Naive thymus-derived CD4-positive, alpha-beta T cell (primary cell): ENCODE results near the gene FEM1B. TPM values are rescaled to one million over a fixed set of nuclear protein-coding genes. Genes with fewer than 3 reads are reported as not detected.
A peak's percentile ranks its signal among the peaks of the same experiment; 100 is the strongest.

ENCODE experiments used
- ATAC-seq: fragments of 150-1000 bp; cut with Tn5 transposase; 2 replicates; pipeline ENCODE4 v1.10.0; 2021; ENCODE audit warnings: mild to moderate bottlenecking, moderate library complexity
- CTCF ChIA-PET: fragments of 350-600 bp; sonication (Branson Sonifier 250); formaldehyde crosslinking; loops from one replicate; lab custom pipeline; 2021; ENCODE audit warnings: antibody characterized with exemption; lab: Charles Lee
- POLR2A ChIA-PET: fragments of 350-600 bp; sonication (Branson Sonifier 250); formaldehyde crosslinking; loops from one replicate; lab custom pipeline; 2021; ENCODE audit warnings: antibody characterized with exemption, inconsistent platforms; lab: Charles Lee
- DNase-seq, 9 donors: peaks; one replicate each; pipeline versions ENCODE4 v3.0.0 to v3.0.0-alpha.2; 2020 to 2022; ENCODE audit warnings: mixed read lengths in 1 of 9
- H3K27ac ChIP-seq: one replicate; pipeline ENCODE4 v1.7.0; 2013; ENCODE audit warnings: mild to moderate bottlenecking, low read depth, low read length, moderate library complexity
- H3K27me3 ChIP-seq, 2 donors: one replicate each; pipeline ENCODE4 v1.7.0; 2013; ENCODE audit warnings: low read length in 2 of 2, mild to moderate bottlenecking in 2 of 2, moderate library complexity in 2 of 2; ENCODE audit not compliant: control insufficient read depth in 2 of 2, insufficient read depth in 2 of 2
- H3K36me3 ChIP-seq, 3 experiments: 1 replicate in 2 of 3; 2 replicates in 1 of 3; pipeline ENCODE4 v1.7.0; 2013; ENCODE audit warnings: low read length in 3 of 3, mild to moderate bottlenecking in 3 of 3, moderate library complexity in 1 of 3; ENCODE audit not compliant: insufficient read depth in 3 of 3, control insufficient read depth in 2 of 3
- H3K4me1 ChIP-seq, 2 donors: one replicate each; pipeline ENCODE4 v1.7.0; 2013; ENCODE audit warnings: low read length in 2 of 2, mild to moderate bottlenecking in 2 of 2, moderate library complexity in 1 of 2; ENCODE audit not compliant: control insufficient read depth in 2 of 2, insufficient read depth in 2 of 2
- H3K4me3 ChIP-seq: 2 replicates; pipeline ENCODE4 v1.7.0; 2013; ENCODE audit warnings: mild to moderate bottlenecking, low read length
- H3K9me3 ChIP-seq, 3 experiments: 1 replicate in 2 of 3; 2 replicates in 1 of 3; pipeline ENCODE4 v1.7.0; 2013; ENCODE audit warnings: low read length in 3 of 3; ENCODE audit not compliant: control insufficient read depth in 2 of 3
- H3K27ac Mint-ChIP-seq, 9 donors: one replicate each; pipeline ENCODE4 v1.8.0; 2020 to 2022; ENCODE audit warnings: mixed read lengths in 9 of 9, mild to moderate bottlenecking in 8 of 9, moderate library complexity in 5 of 9, inconsistent platforms in 2 of 9
- H3K27me3 Mint-ChIP-seq, 5 donors: one replicate each; pipeline ENCODE4 v1.8.0; 2021 to 2022; ENCODE audit warnings: mixed read lengths in 5 of 5, mild to moderate bottlenecking in 1 of 5
- H3K36me3 Mint-ChIP-seq, 5 donors: one replicate each; pipeline ENCODE4 v1.8.0; 2020 to 2022; ENCODE audit warnings: mixed read lengths in 5 of 5, mild to moderate bottlenecking in 3 of 5, inconsistent platforms in 1 of 5
- H3K4me1 Mint-ChIP-seq, 7 donors: one replicate each; pipeline ENCODE4 v1.8.0; 2020 to 2022; ENCODE audit warnings: mixed read lengths in 7 of 7, mild to moderate bottlenecking in 3 of 7, inconsistent platforms in 1 of 7
- H3K4me3 Mint-ChIP-seq, 10 donors: one replicate each; pipeline ENCODE4 v1.8.0; 2020 to 2022; ENCODE audit warnings: mild to moderate bottlenecking in 10 of 10, mixed read lengths in 10 of 10, moderate library complexity in 6 of 10, inconsistent platforms in 2 of 10
- H3K9me3 Mint-ChIP-seq, 11 donors: one replicate each; pipeline ENCODE4 v1.8.0; 2020 to 2022; ENCODE audit warnings: mixed read lengths in 11 of 11, mild to moderate bottlenecking in 4 of 11, inconsistent platforms in 1 of 11, moderate library complexity in 1 of 11
- intact Hi-C, 2 donors: fragments of 100-400 bp; cut with micrococcal nuclease; formaldehyde crosslinking; loops; one replicate each; pipeline ENCODE4 v1.15.1; 2023
- polyA plus RNA-seq, 2 donors: library from polyadenylated mRNA; unstranded; fragments of 300-500 nt; fragmentation: Illumina TruSeq; gene quantifications; one replicate each; pipeline ENCODE4 v1.2.3, GENCODE V29; 2021
- total RNA-seq, 6 experiments: library from RNA in 5 of 6; stranded (reverse) in 5 of 6; gene quantifications; 1 replicate in 5 of 6; 2 replicates in 1 of 6; pipeline ENCODE4 v1.2.3 and lab custom pipeline; 2021 to 2026

The FEM1B gene
- total and polyA plus RNA-seq, 7 experiments from 2014 or later: 12.0 to 73.2 (median 58.6) TPM

DNA sequence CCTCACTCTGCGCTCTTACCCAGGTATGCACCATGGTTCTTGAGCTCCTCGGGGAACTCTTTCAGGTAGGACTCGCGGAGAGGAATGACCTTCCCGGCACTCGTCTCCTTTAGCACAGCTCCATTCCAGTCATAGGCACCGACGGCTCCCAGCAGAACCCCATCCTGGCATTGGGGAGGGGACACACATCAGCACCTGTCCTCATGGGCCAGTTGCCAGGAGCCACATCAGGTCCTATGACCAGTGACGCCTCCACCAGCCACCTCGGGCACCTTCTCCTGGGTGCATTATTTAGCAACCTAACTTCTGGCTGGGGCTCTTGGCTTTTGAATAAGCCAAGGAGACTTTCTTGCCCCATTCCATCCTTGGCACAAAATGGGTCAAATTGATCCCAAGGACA is 61.9 kb downstream of the FEM1B start:
- DNase-seq (no peak), ATAC-seq (no peak)
- H3K4me3 Mint-ChIP-seq: no peak overlapping the region
- H3K9me3 ChIP-seq: no peaks in the 10 kb centered on the region
- H3K36me3 ChIP-seq: no peaks in the 10 kb centered on the region
- H3K27me3 Mint-ChIP-seq: no peaks in the 10 kb centered on the region
- H3K9me3 Mint-ChIP-seq: no peaks in the 10 kb centered on the region
- intact Hi-C loops: no loop called here
- H3K27ac Mint-ChIP-seq: no peak overlapping the region
- ChIA-PET POLR2A (no interaction called here), CTCF (no interaction called here)
- H3K27me3 ChIP-seq: no peaks in the 10 kb centered on the region
- H3K36me3 Mint-ChIP-seq: no peaks in the 10 kb centered on the region
- H3K4me1 Mint-ChIP-seq: peaks cover 0 to 4% (median 0%) of the 10 kb centered on the region in 7 donors
- H3K27ac ChIP-seq: no peak overlapping the region
- H3K4me3 ChIP-seq: no peak overlapping the region
- H3K4me1 ChIP-seq: no peaks in the 10 kb centered on the region

DNA sequence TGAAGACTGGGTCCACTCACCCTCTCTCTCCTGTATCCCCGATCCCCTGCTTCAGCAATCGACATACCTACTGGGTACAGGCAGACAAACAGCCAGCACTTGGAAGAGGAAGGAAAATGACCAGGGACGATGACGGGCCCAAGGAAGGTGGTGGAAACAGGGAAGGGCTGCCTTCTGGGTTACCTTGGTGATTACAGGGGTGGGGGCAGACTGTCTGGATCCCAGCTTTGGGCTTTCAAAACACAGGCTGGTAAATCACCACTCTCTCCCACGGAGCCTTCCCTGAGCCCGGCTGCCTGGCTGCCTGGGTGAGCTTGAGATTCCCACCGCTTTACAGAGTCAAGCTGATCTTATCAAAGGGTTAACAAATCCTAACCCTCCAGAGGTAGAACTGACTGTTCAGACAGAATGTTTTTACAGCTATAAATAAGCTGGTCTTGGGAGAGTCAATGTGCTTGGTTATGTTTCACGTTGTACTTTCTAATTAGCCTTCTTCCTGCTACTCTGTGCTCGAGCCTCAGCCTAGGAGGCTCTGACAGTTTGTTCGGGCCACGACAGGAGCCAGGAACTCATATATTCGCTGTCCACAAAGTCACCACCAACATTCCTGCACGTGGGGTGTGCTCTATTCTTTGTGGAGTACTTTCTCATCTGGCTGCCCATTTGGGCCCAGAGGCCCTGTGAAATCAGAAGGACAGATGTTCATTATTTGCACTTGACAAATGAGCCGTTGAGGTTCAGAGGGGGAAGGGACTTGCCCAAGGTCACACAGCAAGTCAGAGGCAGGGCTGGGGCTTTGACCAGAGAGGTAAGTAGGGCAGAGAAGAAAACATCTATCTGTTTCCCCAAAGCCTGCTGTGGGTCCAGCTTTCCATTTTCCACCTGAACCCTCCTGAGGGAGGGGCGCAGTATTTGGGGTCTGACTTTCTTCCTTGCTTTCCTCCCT is 63.5 kb downstream of the FEM1B start:
- Histone ChIP-seq H3K4me1 (no peaks in the 10 kb centered on the region), H3K9me3 (no peaks in the 10 kb centered on the region), H3K4me3 (no peak overlapping the region), H3K36me3 (no peaks in the 10 kb centered on the region), H3K27ac (no peak overlapping the region), H3K27me3 (no peaks in the 10 kb centered on the region)
- H3K4me3 Mint-ChIP-seq: no peak overlapping the region
- ATAC-seq: no peak
- ChIA-PET POLR2A (no interaction called here), CTCF (no interaction called here)
- intact Hi-C loops: no loop called here
- peaks cover 0 to 4% (median 0%) of the 10 kb centered on the region in 7 donors for H3K4me1 Mint-ChIP-seq
- DNase-seq: no peak
- no peaks in the 10 kb centered on the region for H3K9me3 Mint-ChIP-seq
- no peaks in the 10 kb centered on the region for H3K27me3 Mint-ChIP-seq
- no peaks in the 10 kb centered on the region for H3K36me3 Mint-ChIP-seq
- H3K27ac Mint-ChIP-seq: no peak overlapping the region

DNA sequence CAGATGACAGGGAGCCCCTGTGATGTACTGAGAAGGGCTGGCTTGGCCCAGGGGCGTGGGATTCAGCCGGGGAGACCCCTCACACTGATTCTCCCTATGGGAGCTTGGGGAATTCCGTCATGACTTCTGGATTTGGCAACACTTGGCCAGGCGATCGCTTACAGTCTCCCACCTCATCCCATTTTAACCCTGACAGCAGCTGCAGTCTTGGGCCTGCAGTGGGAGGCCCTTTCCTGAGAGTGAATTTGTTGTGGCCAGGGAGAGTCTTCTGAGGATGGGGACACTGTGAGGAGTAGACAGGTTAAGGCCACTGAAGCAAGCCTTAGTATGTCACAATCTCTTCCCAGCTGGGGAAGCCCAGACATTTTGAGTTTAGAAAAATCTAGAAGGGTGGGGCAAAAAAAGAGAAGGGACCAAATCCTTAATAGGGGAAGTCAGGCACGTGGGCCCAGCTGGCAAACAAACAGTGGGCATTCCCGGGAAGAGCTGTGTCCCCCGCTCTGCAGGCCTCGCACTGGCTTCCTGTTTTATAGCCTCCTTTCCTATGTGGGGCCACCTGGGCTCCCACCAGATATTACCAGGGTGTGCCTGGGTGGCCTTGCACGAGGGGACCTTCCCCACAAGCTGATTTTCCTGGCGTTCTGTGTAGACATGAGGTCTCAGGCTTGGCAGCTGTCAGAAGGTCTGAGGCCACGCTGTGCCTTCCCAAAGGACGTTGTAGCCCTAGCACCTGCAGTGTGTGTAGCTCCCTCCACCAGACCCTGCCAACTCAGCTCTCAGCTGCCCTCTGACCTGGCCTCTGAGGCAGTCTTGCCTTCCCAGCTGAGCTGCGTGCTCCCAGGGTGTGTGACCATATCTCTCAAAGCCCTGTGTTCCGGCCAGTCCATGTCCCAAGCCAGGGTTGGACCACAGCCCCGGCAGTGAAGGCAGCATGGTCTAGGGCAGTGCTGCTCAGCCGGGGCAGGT is 64.5 kb downstream of the FEM1B start:
- no peak overlapping the region for H3K4me3 ChIP-seq
- intact Hi-C loops: no loop called here
- no peaks in the 10 kb centered on the region for H3K36me3 ChIP-seq
- no peaks in the 10 kb centered on the region for H3K36me3 Mint-ChIP-seq
- ChIA-PET POLR2A (no interaction called here), CTCF (no interaction called here)
- no peaks in the 10 kb centered on the region for H3K27me3 Mint-ChIP-seq
- H3K4me1 ChIP-seq: no peaks in the 10 kb centered on the region
- H3K4me3 Mint-ChIP-seq: no peak overlapping the region
- DNase-seq: no peak
- ATAC-seq: no peak
- H3K4me1 Mint-ChIP-seq: peaks cover 0 to 4% (median 0%) of the 10 kb centered on the region in 7 donors
- no peaks in the 10 kb centered on the region for H3K9me3 ChIP-seq
- peak overlapping the region in 2 of 9 donors; percentile 7 to 55 for H3K27ac Mint-ChIP-seq
- H3K27me3 ChIP-seq: no peaks in the 10 kb centered on the region
- no peak overlapping the region for H3K27ac ChIP-seq
- no peaks in the 10 kb centered on the region for H3K9me3 Mint-ChIP-seq

DNA sequence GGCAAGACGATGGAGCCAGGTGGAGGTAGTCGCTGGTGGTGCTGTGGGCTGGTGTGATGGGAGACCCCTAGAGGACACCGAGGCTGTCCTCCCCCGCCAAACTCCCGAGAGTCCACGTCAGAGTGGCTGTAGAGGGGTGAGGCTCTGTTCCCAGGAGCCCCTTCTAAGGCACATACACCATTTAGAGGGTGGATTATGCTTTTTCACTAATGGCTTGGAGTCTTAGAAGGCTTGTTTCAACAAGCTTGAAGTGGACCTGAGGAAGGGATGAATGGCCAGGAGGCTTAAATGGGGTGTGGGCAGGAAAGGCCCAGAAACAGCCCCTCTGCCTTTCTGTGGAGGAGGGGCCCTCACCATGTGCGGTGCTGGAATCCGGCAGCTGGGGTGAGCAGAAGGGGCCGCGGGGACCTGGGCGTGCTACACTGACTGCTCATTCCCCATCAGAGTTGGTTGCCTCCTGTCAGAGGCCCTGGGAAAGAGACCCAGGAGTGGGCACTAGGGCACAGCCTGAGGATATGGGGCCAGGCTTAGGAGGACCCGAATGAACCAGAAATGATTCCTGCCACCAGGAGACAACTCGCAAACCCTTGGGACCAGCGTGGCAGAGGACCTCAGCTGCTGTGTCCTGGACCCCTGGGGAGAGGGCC is 66.2 kb downstream of the FEM1B start:
- Histone ChIP-seq H3K27ac (no peak overlapping the region), H3K27me3 (no peaks in the 10 kb centered on the region), H3K9me3 (no peaks in the 10 kb centered on the region), H3K36me3 (no peaks in the 10 kb centered on the region), H3K4me1 (no peaks in the 10 kb centered on the region), H3K4me3 (no peak overlapping the region)
- ATAC-seq: no peak
- H3K27me3 Mint-ChIP-seq: peaks cover 0 to 3% (median 0%) of the 10 kb centered on the region in 5 donors
- intact Hi-C loops: no loop called here
- H3K36me3 Mint-ChIP-seq: no peaks in the 10 kb centered on the region
- CTCF ChIA-PET: no interaction called here
- DNase-seq: no peak
- no peak overlapping the region for H3K4me3 Mint-ChIP-seq
- POLR2A ChIA-PET: interaction anchor here (0.6 kb wide), 1 partner anchor 31 kb away, joined by 3 read pairs; no protein-coding TSS in a partner anchor
- no peak overlapping the region for H3K27ac Mint-ChIP-seq
- H3K4me1 Mint-ChIP-seq: no peaks in the 10 kb centered on the region
- no peaks in the 10 kb centered on the region for H3K9me3 Mint-ChIP-seq

DNA sequence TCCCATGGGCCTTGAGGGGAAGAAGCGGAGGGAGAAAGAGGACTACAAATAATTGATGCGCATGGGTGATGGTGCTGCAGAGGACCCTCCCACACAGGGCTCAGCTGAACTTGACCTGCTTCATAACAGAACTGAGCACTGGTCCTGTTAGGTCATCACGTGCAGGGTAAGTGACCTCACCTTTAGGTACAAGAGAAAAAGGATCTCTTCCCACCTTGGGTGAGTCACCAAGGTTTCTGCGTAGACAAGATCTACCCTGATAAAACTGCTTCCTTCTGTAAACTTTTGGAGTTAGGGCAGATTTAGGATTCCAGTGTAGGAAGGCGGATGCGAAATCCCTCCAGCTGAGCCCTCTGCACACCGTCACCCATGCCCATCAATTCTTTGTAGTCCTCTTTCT is 67.1 kb downstream of the FEM1B start:
- H3K27ac ChIP-seq: no peak overlapping the region
- no peak overlapping the region for H3K4me3 ChIP-seq
- intact Hi-C loops: no loop called here
- H3K36me3 ChIP-seq: no peaks in the 10 kb centered on the region
- no peak for DNase-seq
- no peaks in the 10 kb centered on the region for H3K9me3 ChIP-seq
- Mint-ChIP-seq H3K4me1 (no peaks in the 10 kb centered on the region), H3K36me3 (no peaks in the 10 kb centered on the region), H3K9me3 (no peaks in the 10 kb centered on the region), H3K4me3 (no peak overlapping the region), H3K27me3 (peaks cover 0 to 4% (median 0%) of the 10 kb centered on the region in 5 donors), H3K27ac (no peak overlapping the region)
- H3K27me3 ChIP-seq: no peaks in the 10 kb centered on the region
- H3K4me1 ChIP-seq: no peaks in the 10 kb centered on the region
- CTCF ChIA-PET: no interaction called here
- no peak for ATAC-seq
- POLR2A ChIA-PET: no interaction called here
